Neuronal stem cell (in vitro differentiated cells): Measurements from ENCODE around the gene ITGB4.

Experiments used
- DNase-seq: peaks from one replicate; pipeline ENCODE4 v3.0.0-alpha.2; 2013; ENCODE audit warnings: low spot score
- H2AFZ ChIP-seq: one replicate; pipeline ENCODE4 v1.6.1; 2013; ENCODE audit warnings: mild to moderate bottlenecking, low read length, inconsistent platforms
- H2AK5ac ChIP-seq: 2 replicates; pipeline ENCODE4 v1.6.1; 2013; ENCODE audit warnings: low read depth, mild to moderate bottlenecking, inconsistent platforms, low read length, moderate library complexity, mixed read lengths
- H2BK120ac ChIP-seq: 2 replicates; pipeline ENCODE4 v1.6.1; 2013; ENCODE audit warnings: low read depth, mild to moderate bottlenecking, inconsistent platforms, low read length, moderate library complexity, mixed read lengths
- H2BK12ac ChIP-seq: one replicate; pipeline ENCODE4 v1.6.1; 2013; ENCODE audit warnings: low read length, inconsistent platforms
- H2BK15ac ChIP-seq: 2 replicates; pipeline ENCODE4 v1.6.1; 2013; ENCODE audit warnings: mild to moderate bottlenecking, low read length, inconsistent platforms, mixed read lengths
- H2BK5ac ChIP-seq: one replicate; pipeline ENCODE4 v1.6.1; 2013; ENCODE audit warnings: inconsistent platforms, mild to moderate bottlenecking, low read length, moderate library complexity
- H3K14ac ChIP-seq: one replicate; pipeline ENCODE4 v1.6.1; 2013; ENCODE audit warnings: low read length, inconsistent platforms
- H3K18ac ChIP-seq: 2 replicates; pipeline ENCODE4 v1.6.1; 2013; ENCODE audit warnings: low read length, inconsistent platforms
- H3K23ac ChIP-seq: 2 replicates; pipeline ENCODE4 v1.6.1; 2013; ENCODE audit warnings: low read depth, mild to moderate bottlenecking, mixed read lengths, low read length, inconsistent platforms; ENCODE audit not compliant: poor library complexity
- H3K27ac ChIP-seq: replicated peaks from 3 replicates; pipeline ENCODE4 v1.5.1; 2013; ENCODE audit warnings: low read length, inconsistent platforms
- H3K27me3 ChIP-seq, 3 experiments: 2 replicates each; pipeline ENCODE4 v1.6.1; 2013; ENCODE audit warnings: low read length in 3 of 3, mild to moderate bottlenecking in 2 of 3, inconsistent platforms in 1 of 3, low read depth in 1 of 3, mixed read lengths in 1 of 3, moderate library complexity in 1 of 3; ENCODE audit not compliant: control insufficient read depth in 3 of 3, insufficient read depth in 3 of 3
- H3K36me3 ChIP-seq, 2 donors: replicated peaks in 1 of 2; 2 replicates each; pipeline ENCODE4 v1.6.1; 2013; ENCODE audit warnings: low read length in 2 of 2; ENCODE audit not compliant: control insufficient read depth in 2 of 2, insufficient read depth in 2 of 2
- H3K4ac ChIP-seq: 2 replicates; pipeline ENCODE4 v1.6.1; 2013; ENCODE audit warnings: inconsistent platforms, mild to moderate bottlenecking, low read length, moderate library complexity
- H3K4me1 ChIP-seq, 2 donors: 1 replicate in 1 of 2; 2 replicates in 1 of 2; pipeline ENCODE4 v1.6.1; 2013; ENCODE audit warnings: low read length in 2 of 2, low read depth in 1 of 2; ENCODE audit not compliant: control insufficient read depth in 2 of 2, insufficient read depth in 1 of 2
- H3K4me2 ChIP-seq: one replicate; pipeline ENCODE4 v1.6.1; 2013; ENCODE audit warnings: mild to moderate bottlenecking, low read length, inconsistent platforms; ENCODE audit not compliant: insufficient read depth, poor library complexity, severe bottlenecking
- H3K4me3 ChIP-seq, 2 donors: 2 replicates each; pipeline ENCODE4 v1.5.1; 2013; ENCODE audit warnings: low read length in 2 of 2, mild to moderate bottlenecking in 2 of 2, inconsistent platforms in 1 of 2, moderate library complexity in 1 of 2
- H3K79me1 ChIP-seq: one replicate; pipeline ENCODE4 v1.6.1; 2013; ENCODE audit warnings: low read depth, mild to moderate bottlenecking, inconsistent platforms, low read length, moderate library complexity
- H3K9ac ChIP-seq: one replicate; pipeline ENCODE4 v1.6.1; 2013; ENCODE audit warnings: mild to moderate bottlenecking, low read depth, low read length, inconsistent platforms; ENCODE audit not compliant: poor library complexity
- H3K9me3 ChIP-seq, 2 donors: replicated peaks in 1 of 2; 2 replicates each; pipeline versions ENCODE3 to v1.6.1; 2013; ENCODE audit warnings: low read length in 2 of 2, mild to moderate bottlenecking in 2 of 2, inconsistent platforms in 1 of 2, low read depth in 1 of 2, mixed read lengths in 1 of 2, moderate library complexity in 1 of 2; ENCODE audit not compliant: control insufficient read depth in 2 of 2, insufficient read depth in 1 of 2
- H4K8ac ChIP-seq: one replicate; pipeline ENCODE4 v1.6.1; 2013; ENCODE audit warnings: low read depth, mild to moderate bottlenecking, inconsistent platforms, low read length, moderate library complexity
- H4K91ac ChIP-seq: one replicate; pipeline ENCODE4 v1.6.1; 2013; ENCODE audit warnings: low read length, low read depth, mild to moderate bottlenecking, inconsistent platforms; ENCODE audit not compliant: poor library complexity
- WGBS, 2 donors: extraction: QIAGEN DNeasy Blood & Tissue Kit; methylation state at CpG; one replicate each; pipeline ENCODE4 v1.1.7; 2013; ENCODE audit warnings: missing lambda C conversion rate in 2 of 2, mixed read lengths in 1 of 2; ENCODE audit not compliant: insufficient read length in 2 of 2, insufficient replicate concordance in 1 of 2; ENCODE audit errors: extremely low coverage in 2 of 2; 5-methylcytosine and 5-hydroxymethylcytosine counted together

The ITGB4 gene

DNA sequence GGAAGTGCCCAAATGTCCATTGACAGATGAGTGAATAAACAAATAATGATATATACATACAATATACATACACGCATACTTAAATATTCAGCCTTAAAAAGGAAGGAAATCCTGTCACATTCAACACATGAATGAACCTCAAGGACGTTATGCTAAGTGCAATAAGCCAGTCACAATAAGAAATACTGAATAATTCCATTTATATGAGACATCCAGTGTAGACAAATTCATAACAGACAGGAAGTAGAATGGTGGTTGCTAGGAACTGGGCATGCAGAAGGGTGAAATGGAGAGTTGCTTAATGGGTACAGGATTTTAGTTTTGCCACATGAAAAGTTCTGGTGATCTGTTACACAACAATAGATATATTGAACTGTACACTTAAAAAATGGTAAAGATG, 8.8 kb upstream of the ITGB4 start:
- no peak overlapping the region for H3K14ac ChIP-seq
- H3K36me3 ChIP-seq = peaks cover 2 to 14% of the 10 kb centered on the region in 2 donors
- no peak overlapping the region for H3K27ac ChIP-seq
- no peaks in the 10 kb centered on the region for H3K27me3 ChIP-seq
- no peak overlapping the region for H3K23ac ChIP-seq
- H3K9ac ChIP-seq = no peak overlapping the region
- no peak overlapping the region for H2BK15ac ChIP-seq
- no peak overlapping the region for H4K91ac ChIP-seq
- H2AK5ac ChIP-seq = no peak overlapping the region
- no peak overlapping the region for H4K8ac ChIP-seq
- no peaks in the 10 kb centered on the region for H3K4me1 ChIP-seq
- no peak overlapping the region for H3K18ac ChIP-seq
- no CpG with 5 or more reads among the region's 2 CpGs for WGBS, 2 donors
- H2BK12ac ChIP-seq = no peak overlapping the region
- H3K4ac ChIP-seq = no peak overlapping the region
- no peaks in the 10 kb centered on the region for H3K79me1 ChIP-seq
- H2BK5ac ChIP-seq = no peak overlapping the region
- H3K4me3 ChIP-seq = no peak overlapping the region
- no peaks in the 10 kb centered on the region for H3K9me3 ChIP-seq
- H3K4me2 ChIP-seq = no peak overlapping the region
- no peak overlapping the region for H2BK120ac ChIP-seq
- DNase-seq = no peak
- no peak overlapping the region for H2AFZ ChIP-seq

DNA sequence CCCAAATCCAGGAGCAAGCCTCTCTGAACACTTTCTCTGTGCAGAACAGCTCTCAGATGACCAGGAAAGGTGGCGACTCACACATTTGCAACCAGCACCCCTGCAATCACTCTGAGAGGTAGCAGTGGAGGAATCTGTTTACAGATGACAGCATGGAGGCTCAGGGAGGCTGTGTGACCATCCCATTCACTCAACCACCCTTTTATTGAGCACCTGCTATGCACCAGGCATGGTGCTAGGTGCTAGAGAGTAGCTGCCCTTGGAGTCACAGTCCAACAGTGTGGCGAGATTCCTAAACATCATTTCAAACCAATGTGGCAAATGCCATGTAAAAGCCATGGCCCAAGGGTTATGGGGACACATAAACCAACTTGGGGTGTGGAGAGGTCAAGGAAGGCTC, 1.5 kb upstream of the ITGB4 start:
- Histone ChIP-seq H2BK15ac (no peak overlapping the region), H3K4ac (no peak overlapping the region), H3K23ac (no peak overlapping the region)

GRCh38 chr17:75721463-75722011, 278 bp downstream of the ITGB4 start:
- H3K14ac ChIP-seq = no peak overlapping the region
- no peak overlapping the region for H2BK120ac ChIP-seq
- no peak overlapping the region for H3K27ac ChIP-seq
- peak overlapping the region; percentile 69 for H3K4me2 ChIP-seq
- peaks cover 8 to 82% (median 34%) of the 10 kb centered on the region in 3 experiments for H3K27me3 ChIP-seq
- H2AK5ac ChIP-seq = peak overlapping the region; percentile 63
- no peak overlapping the region for H2AFZ ChIP-seq
- H3K18ac ChIP-seq = peak overlapping the region; percentile 93
- no peak overlapping the region for H4K91ac ChIP-seq
- H2BK12ac ChIP-seq = no peak overlapping the region
- no peak overlapping the region for H3K4ac ChIP-seq
- H3K9me3 ChIP-seq = peaks cover 0 to 2% of the 10 kb centered on the region in 2 donors
- peak overlapping the region; percentile 94 for H2BK15ac ChIP-seq
- H3K36me3 ChIP-seq = no peaks in the 10 kb centered on the region
- WGBS, 2 donors = no CpG with 5 or more reads among the region's 33 CpGs
- DNase-seq = no peak
- H3K79me1 ChIP-seq = no peaks in the 10 kb centered on the region
- peaks cover 0 to 4% of the 10 kb centered on the region in 2 donors for H3K4me1 ChIP-seq
- H3K23ac ChIP-seq = peak overlapping the region; percentile 91
- peak overlapping the region; percentile 77 for H3K9ac ChIP-seq
- H4K8ac ChIP-seq = peak overlapping the region; percentile 3
- H2BK5ac ChIP-seq = peak overlapping the region; percentile 75
- H3K4me3 ChIP-seq = peak overlapping the region in 1 of 2 donors; percentile 72

More for the DNA sequence above, 1.5 kb upstream of the ITGB4 start:
- Histone ChIP-seq H3K36me3 (no peaks in the 10 kb centered on the region), H3K18ac (no peak overlapping the region), H3K27ac (no peak overlapping the region), H4K91ac (no peak overlapping the region), H3K4me1 (peaks cover 0 to 4% of the 10 kb centered on the region in 2 donors), H2BK12ac (no peak overlapping the region), H2BK120ac (no peak overlapping the region), H3K4me2 (no peak overlapping the region), H3K14ac (no peak overlapping the region), H4K8ac (no peak overlapping the region), H3K79me1 (no peaks in the 10 kb centered on the region), H3K4me3 (no peak overlapping the region), H3K9me3 (peaks cover 0 to 2% of the 10 kb centered on the region in 2 donors), H3K9ac (no peak overlapping the region), H2AK5ac (peak overlapping the region; percentile 37), H2AFZ (no peak overlapping the region), H2BK5ac (peak overlapping the region; percentile 53), H3K27me3 (peaks cover 8 to 70% (median 34%) of the 10 kb centered on the region in 3 experiments)
- no peak for DNase-seq
- WGBS, 2 donors = no CpG with 5 or more reads among the region's 2 CpGs

DNA sequence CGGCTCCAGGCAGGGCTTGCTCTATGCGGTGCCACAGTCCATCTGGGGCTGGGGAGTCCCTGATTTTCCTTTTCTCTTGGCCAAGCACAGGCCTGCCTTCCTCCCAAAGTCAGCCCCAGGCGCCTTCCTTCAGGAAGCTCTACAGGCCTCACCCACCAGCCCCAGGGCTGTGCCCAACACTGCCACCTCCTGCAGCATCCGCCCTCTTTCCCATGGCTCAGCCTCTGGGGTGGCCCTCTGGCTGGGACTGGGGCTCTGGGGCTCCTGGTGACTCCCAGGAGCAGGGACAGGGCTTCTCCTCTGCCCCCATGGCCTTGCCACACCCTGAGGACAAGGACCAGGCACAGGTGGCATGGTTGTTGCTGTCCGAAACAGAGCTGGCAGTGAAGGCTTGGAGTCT, 817 bp downstream of the ITGB4 start:
- Histone ChIP-seq H3K27ac (no peak overlapping the region), H2BK5ac (no peak overlapping the region), H3K4me2 (no peak overlapping the region), H3K9me3 (peaks cover 0 to 2% of the 10 kb centered on the region in 2 donors), H2BK12ac (no peak overlapping the region), H4K91ac (no peak overlapping the region), H3K36me3 (no peaks in the 10 kb centered on the region), H3K27me3 (peaks cover 8 to 84% (median 34%) of the 10 kb centered on the region in 3 experiments), H3K4ac (no peak overlapping the region), H3K14ac (no peak overlapping the region), H3K79me1 (no peaks in the 10 kb centered on the region), H3K18ac (peak overlapping the region; percentile 28), H2AFZ (no peak overlapping the region), H2BK120ac (no peak overlapping the region), H3K9ac (no peak overlapping the region), H3K4me3 (no peak overlapping the region), H3K23ac (no peak overlapping the region), H3K4me1 (peaks cover 0 to 4% of the 10 kb centered on the region in 2 donors), H2BK15ac (peak overlapping the region; percentile 71), H4K8ac (no peak overlapping the region), H2AK5ac (peak overlapping the region; percentile 19)
- DNase-seq = no peak
- no CpG with 5 or more reads among the region's 5 CpGs for WGBS, 2 donors
